ENCODE data around the gene CNOT6L.
A peak's percentile ranks its signal among the peaks of the same experiment; 100 is the strongest.
"Not testable (repeated sequence)": the region's sequence is repeated elsewhere in the genome, so short reads cannot be mapped to it uniquely, and the experiment has no call there.

Gene CNOT6L
- total RNA-seq = 250 to 269 (median 267) reads per million in 3 donors

GRCh38 chr4:77818602-77819403 is at the start of gene CNOT6L:
Gene CNOT6L (minus strand): TSS chr4:77819368. CDS start chr4:77819308, 60 bp downstream.
- no peaks in the 10 kb centered on the region for H3K9me3 ChIP-seq (ENCODE audit: control insufficient read depth, low read length)
- peak within 1 kb of the TSS; percentile 99 for H3K4me3 ChIP-seq (ENCODE audit: insufficient read depth, low read depth, low read length, poor library complexity, severe bottlenecking)
- H3K4me1 ChIP-seq (ENCODE audit: control insufficient read depth, insufficient read depth, low read length, poor library complexity, severe bottlenecking) = peaks cover 23% of the 10 kb centered on the region
- peaks cover 8% of the 10 kb centered on the region for H3K36me3 ChIP-seq (ENCODE audit: control insufficient read depth, insufficient read depth, low read length)
- peak within 1 kb of the TSS; percentile 100 for H3K27ac ChIP-seq (ENCODE audit: insufficient read depth, low read length, poor library complexity, severe bottlenecking)
- peak; percentile 44 to 77 (median 75) for DNase-seq
- H3K27me3 ChIP-seq (replicated peaks; ENCODE audit: control insufficient read depth, insufficient read depth, low read length, poor library complexity, severe bottlenecking) = no peaks in the 10 kb centered on the region

- Histone ChIP-seq H3K4me1 (ENCODE audit: control insufficient read depth, insufficient read depth, low read length, poor library complexity, severe bottlenecking) (peaks cover 12% of the 10 kb centered on the region), H3K4me3 (ENCODE audit: insufficient read depth, low read depth, low read length, poor library complexity, severe bottlenecking) (no peak overlapping the region), H3K36me3 (ENCODE audit: control insufficient read depth, insufficient read depth, low read length) (no peaks in the 10 kb centered on the region), H3K9me3 (ENCODE audit: control insufficient read depth, low read length) (no peaks in the 10 kb centered on the region), H3K27me3 (replicated peaks; ENCODE audit: control insufficient read depth, insufficient read depth, low read length, poor library complexity, severe bottlenecking) (no peaks in the 10 kb centered on the region), H3K27ac (ENCODE audit: insufficient read depth, low read length, poor library complexity, severe bottlenecking) (no peak overlapping the region)
- DNase-seq = no peak
Observed at GRCh38 chr4:77865259-77865658, 46.1 kb upstream of the CNOT6L start.

GRCh38 chr4:77863341-77863740 is 44.2 kb upstream of the CNOT6L start:
- DNase-seq = peak in 1 of 3 donors; percentile 3
- H3K36me3 ChIP-seq (ENCODE audit: control insufficient read depth, insufficient read depth, low read length); H3K27me3 ChIP-seq (replicated peaks; ENCODE audit: control insufficient read depth, insufficient read depth, low read length, poor library complexity, severe bottlenecking); H3K9me3 ChIP-seq (ENCODE audit: control insufficient read depth, low read length): not testable (repeated sequence)
- peak overlapping the region; percentile 99 for H3K27ac ChIP-seq (ENCODE audit: insufficient read depth, low read length, poor library complexity, severe bottlenecking)
- H3K4me3 ChIP-seq (ENCODE audit: insufficient read depth, low read depth, low read length, poor library complexity, severe bottlenecking) = peak overlapping the region; percentile 73
- peaks cover 12% of the 10 kb centered on the region for H3K4me1 ChIP-seq (ENCODE audit: control insufficient read depth, insufficient read depth, low read length, poor library complexity, severe bottlenecking)

GRCh38 chr4:77862478-77863216 is 43.5 kb upstream of the CNOT6L start, which contains the start of gene MRPL1:
Gene MRPL1 (plus strand): TSS chr4:77862830. CDS start chr4:77862849, 19 bp downstream.
- H3K4me3 ChIP-seq (ENCODE audit: insufficient read depth, low read depth, low read length, poor library complexity, severe bottlenecking) = peak within 1 kb of the TSS; percentile 73
- no peaks in the 10 kb centered on the region for H3K27me3 ChIP-seq (replicated peaks; ENCODE audit: control insufficient read depth, insufficient read depth, low read length, poor library complexity, severe bottlenecking)
- no peaks in the 10 kb centered on the region for H3K9me3 ChIP-seq (ENCODE audit: control insufficient read depth, low read length)
- peak; percentile 83 to 84 (median 83) for DNase-seq
- H3K36me3 ChIP-seq (ENCODE audit: control insufficient read depth, insufficient read depth, low read length) = no peaks in the 10 kb centered on the region
- H3K4me1 ChIP-seq (ENCODE audit: control insufficient read depth, insufficient read depth, low read length, poor library complexity, severe bottlenecking) = peaks cover 12% of the 10 kb centered on the region
- peak within 1 kb of the TSS; percentile 99 for H3K27ac ChIP-seq (ENCODE audit: insufficient read depth, low read length, poor library complexity, severe bottlenecking)

- Histone ChIP-seq H3K4me1 (ENCODE audit: control insufficient read depth, insufficient read depth, low read length, poor library complexity, severe bottlenecking) (peaks cover 22% of the 10 kb centered on the region), H3K9me3 (ENCODE audit: control insufficient read depth, low read length) (no peaks in the 10 kb centered on the region), H3K36me3 (ENCODE audit: control insufficient read depth, insufficient read depth, low read length) (no peaks in the 10 kb centered on the region), H3K27me3 (replicated peaks; ENCODE audit: control insufficient read depth, insufficient read depth, low read length, poor library complexity, severe bottlenecking) (no peaks in the 10 kb centered on the region), H3K4me3 (ENCODE audit: insufficient read depth, low read depth, low read length, poor library complexity, severe bottlenecking) (no peak overlapping the region), H3K27ac (ENCODE audit: insufficient read depth, low read length, poor library complexity, severe bottlenecking) (peak overlapping the region; percentile 99)
- DNase-seq = no peak
Observed at GRCh38 chr4:77861495-77861894, 42.3 kb upstream of the CNOT6L start.

GRCh38 chr4:77859256-77859655 is 40.1 kb upstream of the CNOT6L start:
- Histone ChIP-seq H3K27ac (ENCODE audit: insufficient read depth, low read length, poor library complexity, severe bottlenecking) (peak overlapping the region; percentile 10), H3K36me3 (ENCODE audit: control insufficient read depth, insufficient read depth, low read length) (no peaks in the 10 kb centered on the region), H3K4me1 (ENCODE audit: control insufficient read depth, insufficient read depth, low read length, poor library complexity, severe bottlenecking) (peaks cover 23% of the 10 kb centered on the region), H3K4me3 (ENCODE audit: insufficient read depth, low read depth, low read length, poor library complexity, severe bottlenecking) (no peak overlapping the region), H3K27me3 (replicated peaks; ENCODE audit: control insufficient read depth, insufficient read depth, low read length, poor library complexity, severe bottlenecking) (no peaks in the 10 kb centered on the region), H3K9me3 (ENCODE audit: control insufficient read depth, low read length) (no peaks in the 10 kb centered on the region)
- no peak for DNase-seq

- Histone ChIP-seq H3K9me3 (ENCODE audit: control insufficient read depth, low read length) (no peaks in the 10 kb centered on the region), H3K27ac (ENCODE audit: insufficient read depth, low read length, poor library complexity, severe bottlenecking) (peak overlapping the region; percentile 22), H3K4me3 (ENCODE audit: insufficient read depth, low read depth, low read length, poor library complexity, severe bottlenecking) (no peak overlapping the region), H3K4me1 (ENCODE audit: control insufficient read depth, insufficient read depth, low read length, poor library complexity, severe bottlenecking) (peaks cover 37% of the 10 kb centered on the region), H3K27me3 (replicated peaks; ENCODE audit: control insufficient read depth, insufficient read depth, low read length, poor library complexity, severe bottlenecking) (no peaks in the 10 kb centered on the region), H3K36me3 (ENCODE audit: control insufficient read depth, insufficient read depth, low read length) (no peaks in the 10 kb centered on the region)
- DNase-seq = no peak
Observed at GRCh38 chr4:77856152-77856551, 37.0 kb upstream of the CNOT6L start.

- no peaks in the 10 kb centered on the region for H3K36me3 ChIP-seq (ENCODE audit: control insufficient read depth, insufficient read depth, low read length)
- peak in 1 of 3 donors; percentile 10 for DNase-seq
- H3K27ac ChIP-seq (ENCODE audit: insufficient read depth, low read length, poor library complexity, severe bottlenecking) = peak overlapping the region; percentile 85
- H3K27me3 ChIP-seq (replicated peaks; ENCODE audit: control insufficient read depth, insufficient read depth, low read length, poor library complexity, severe bottlenecking) = no peaks in the 10 kb centered on the region
- peak overlapping the region; percentile 21 for H3K4me3 ChIP-seq (ENCODE audit: insufficient read depth, low read depth, low read length, poor library complexity, severe bottlenecking)
- H3K4me1 ChIP-seq (ENCODE audit: control insufficient read depth, insufficient read depth, low read length, poor library complexity, severe bottlenecking) = peaks cover 30% of the 10 kb centered on the region
- no peaks in the 10 kb centered on the region for H3K9me3 ChIP-seq (ENCODE audit: control insufficient read depth, low read length)
Observed at GRCh38 chr4:77854431-77855111, 35.4 kb upstream of the CNOT6L start.

- H3K27ac ChIP-seq (ENCODE audit: insufficient read depth, low read length, poor library complexity, severe bottlenecking) = peak overlapping the region; percentile 85
- H3K4me1 ChIP-seq (ENCODE audit: control insufficient read depth, insufficient read depth, low read length, poor library complexity, severe bottlenecking) = peaks cover 30% of the 10 kb centered on the region
- no peaks in the 10 kb centered on the region for H3K36me3 ChIP-seq (ENCODE audit: control insufficient read depth, insufficient read depth, low read length)
- DNase-seq = peak; percentile 60 to 66 (median 61)
- peak overlapping the region; percentile 21 for H3K4me3 ChIP-seq (ENCODE audit: insufficient read depth, low read depth, low read length, poor library complexity, severe bottlenecking)
- H3K27me3 ChIP-seq (replicated peaks; ENCODE audit: control insufficient read depth, insufficient read depth, low read length, poor library complexity, severe bottlenecking) = no peaks in the 10 kb centered on the region
- H3K9me3 ChIP-seq (ENCODE audit: control insufficient read depth, low read length) = no peaks in the 10 kb centered on the region
Observed at GRCh38 chr4:77852892-77853495, 33.8 kb upstream of the CNOT6L start.
